Upper lobe of left lung (tissue), 6 donors: ENCODE data around the gene MTRF1. TPM values are rescaled to one million over a fixed set of nuclear protein-coding genes. Genes with fewer than 3 reads are reported as not detected.

Source experiments
- ATAC-seq, 2 donors: fragments of 200-7000 bp; cut with Tn5 transposase; one replicate each; pipeline ENCODE4 v1.9.1; 2022; ENCODE audit warnings: mild to moderate bottlenecking in 2 of 2, moderate library complexity in 2 of 2; ENCODE audit not compliant: low FRiP score in 2 of 2
- DNase-seq, 2 donors: peaks; one replicate each; pipeline ENCODE4 v3.0.0-alpha.2; 2019 to 2020
- H3K27ac ChIP-seq, 4 donors: fragments of 200-600 bp; sonication (generic); one replicate each; pipeline ENCODE4 v1.5.1; 2016 to 2019
- H3K27me3 ChIP-seq, 4 donors: fragments of 200-600 bp; sonication (generic); one replicate each; pipeline ENCODE4 v1.5.1; 2017 to 2019
- H3K36me3 ChIP-seq, 4 donors: fragments of 200-600 bp; sonication (generic); one replicate each; pipeline ENCODE4 v1.5.1; 2016 to 2019
- H3K4me1 ChIP-seq, 4 donors: fragments of 200-600 bp; sonication (generic); one replicate each; pipeline ENCODE4 v1.5.1; 2018 to 2019
- H3K4me3 ChIP-seq, 4 donors: fragments of 200-600 bp; sonication (generic); one replicate each; pipeline ENCODE4 v1.5.1; 2017 to 2019; ENCODE audit warnings: mild to moderate bottlenecking in 2 of 4, moderate library complexity in 1 of 4
- H3K9me3 ChIP-seq, 4 donors: fragments of 200-600 bp; sonication (generic); one replicate each; pipeline ENCODE4 v1.5.1; 2018 to 2019
- CTCF ChIP-seq, 6 experiments: fragments of 450-650 bp in 4 of 6; fragments of 200-600 bp in 2 of 6; sonication (generic) in 2 of 6; IDR thresholded peaks; one replicate each; pipeline ENCODE4 v1.5.1; 2016 to 2019; ENCODE audit warnings: antibody characterized with exemption in 6 of 6
- EP300 ChIP-seq, 4 donors: sonication (generic); formaldehyde crosslinking; IDR thresholded peaks; one replicate each; pipeline ENCODE4 v1.5.1; 2017; ENCODE audit warnings: antibody characterized with exemption in 4 of 4, control low read depth in 2 of 4
- POLR2A ChIP-seq, 4 donors: fragments of 450-650 bp; IDR thresholded peaks; one replicate each; pipeline ENCODE4 v1.5.1; 2016 to 2017; ENCODE audit warnings: antibody characterized with exemption in 4 of 4, mild to moderate bottlenecking in 2 of 4
- POLR2AphosphoS5 ChIP-seq, 2 donors: sonication (generic); formaldehyde crosslinking; IDR thresholded peaks; one replicate each; pipeline ENCODE4 v1.5.1; 2017; ENCODE audit warnings: antibody characterized with exemption in 2 of 2
- WGBS, 2 donors: methylation state at CpG; one replicate each; pipeline ENCODE4 v1.1.5; 2017 to 2018; 5-methylcytosine and 5-hydroxymethylcytosine counted together
- total RNA-seq, 6 donors: library from RNA; depleted of rRNA in 4 of 6; stranded (reverse); fragments of >200 nt in 4 of 6; gene quantifications; one replicate each; pipeline versions ENCODE4 v1.1.0 to v1.2.1, GENCODE V29; 2016 to 2021
- donor health status: DM: no; HTN: no; CAD: no; lungs with moderate emphysema.
- donor health status: DM: no; HTN: yes; CAD: no; lungs with severe emphysema.

MTRF1 gene
- total RNA-seq, 6 donors from 2014 or later, result 7.8 to 35.6 (median 9.4) TPM

GRCh38 chr13:41299316-41300094 is 36.1 kb upstream of the MTRF1 start:
- Histone ChIP-seq H3K4me3 (no peak overlapping the region), H3K27ac (no peak overlapping the region), H3K36me3 (no peaks in the 10 kb centered on the region), H3K9me3 (no peaks in the 10 kb centered on the region), H3K4me1 (no peaks in the 10 kb centered on the region), H3K27me3 (no peaks in the 10 kb centered on the region)
- WGBS, 2 donors, result 81 to 88% methylated on average over 4 of the region's 4 CpGs
- DNase-seq (no peak), ATAC-seq (no peak)
- no peak for TF ChIP-seq POLR2AphosphoS5 (IDR thresholded peaks at IDR 0.05)
- no peak for TF ChIP-seq POLR2A (IDR thresholded peaks at IDR 0.05)
- no peak for TF ChIP-seq EP300 (IDR thresholded peaks at IDR 0.05)
- no peak for TF ChIP-seq CTCF (IDR thresholded peaks at IDR 0.05)

- H3K9me3 ChIP-seq, result no peaks in the 10 kb centered on the region
- ATAC-seq, result no peak
- H3K36me3 ChIP-seq, result no peaks in the 10 kb centered on the region
- no peaks in the 10 kb centered on the region for H3K4me1 ChIP-seq
- H3K27me3 ChIP-seq, result no peaks in the 10 kb centered on the region
- no peak overlapping the region for H3K4me3 ChIP-seq
- H3K27ac ChIP-seq, result no peak overlapping the region
- no peak for TF ChIP-seq CTCF (IDR thresholded peaks at IDR 0.05)
- 73 to 79% methylated on average over 3 of the region's 3 CpGs for WGBS, 2 donors
- no peak for DNase-seq
Measured at GRCh38 chr13:41296879-41297646, 33.7 kb upstream of the MTRF1 start.

- H3K27ac ChIP-seq, result no peak overlapping the region
- H3K9me3 ChIP-seq, result no peaks in the 10 kb centered on the region
- ATAC-seq (no peak), DNase-seq (no peak)
- H3K36me3 ChIP-seq, result no peaks in the 10 kb centered on the region
- H3K27me3 ChIP-seq, result no peaks in the 10 kb centered on the region
- no peak overlapping the region for H3K4me3 ChIP-seq
- H3K4me1 ChIP-seq, result no peaks in the 10 kb centered on the region
- WGBS, 2 donors, result 90 to 95% methylated on average over 1 of the region's 1 CpG
- TF ChIP-seq POLR2A (IDR thresholded peaks at IDR 0.05) (no peak), POLR2AphosphoS5 (IDR thresholded peaks at IDR 0.05) (no peak), EP300 (IDR thresholded peaks at IDR 0.05) (no peak), CTCF (IDR thresholded peaks at IDR 0.05) (no peak)
Measured at GRCh38 chr13:41295973-41296372, 32.6 kb upstream of the MTRF1 start.

GRCh38 chr13:41294914-41295313 is 31.5 kb upstream of the MTRF1 start:
- 95 to 96% methylated on average over 1 of the region's 1 CpG for WGBS, 2 donors
- no peak for ATAC-seq
- no peaks in the 10 kb centered on the region for H3K4me1 ChIP-seq

GRCh38 chr13:41293272-41293671 is 29.9 kb upstream of the MTRF1 start:
- DNase-seq (no peak), ATAC-seq (no peak)
- Histone ChIP-seq H3K4me3 (no peak overlapping the region), H3K27ac (no peak overlapping the region), H3K9me3 (no peaks in the 10 kb centered on the region), H3K36me3 (no peaks in the 10 kb centered on the region), H3K27me3 (no peaks in the 10 kb centered on the region), H3K4me1 (no peaks in the 10 kb centered on the region)
- TF ChIP-seq CTCF (IDR thresholded peaks at IDR 0.05) (no peak), POLR2AphosphoS5 (IDR thresholded peaks at IDR 0.05) (no peak), EP300 (IDR thresholded peaks at IDR 0.05) (no peak), POLR2A (IDR thresholded peaks at IDR 0.05) (no peak)
- WGBS, 2 donors, result 94 to 96% methylated on average over 1 of the region's 1 CpG

More at GRCh38 chr13:41294914-41295313, 31.5 kb upstream of the MTRF1 start:
- no peak for DNase-seq
- TF ChIP-seq POLR2A (IDR thresholded peaks at IDR 0.05) (no peak), EP300 (IDR thresholded peaks at IDR 0.05) (no peak)
- no peak overlapping the region for H3K4me3 ChIP-seq
- no peaks in the 10 kb centered on the region for H3K27me3 ChIP-seq
- no peaks in the 10 kb centered on the region for H3K9me3 ChIP-seq
- H3K36me3 ChIP-seq, result no peaks in the 10 kb centered on the region
- no peak overlapping the region for H3K27ac ChIP-seq
